ENCODE data around the gene TRPV4.

Gene TRPV4

DNA sequence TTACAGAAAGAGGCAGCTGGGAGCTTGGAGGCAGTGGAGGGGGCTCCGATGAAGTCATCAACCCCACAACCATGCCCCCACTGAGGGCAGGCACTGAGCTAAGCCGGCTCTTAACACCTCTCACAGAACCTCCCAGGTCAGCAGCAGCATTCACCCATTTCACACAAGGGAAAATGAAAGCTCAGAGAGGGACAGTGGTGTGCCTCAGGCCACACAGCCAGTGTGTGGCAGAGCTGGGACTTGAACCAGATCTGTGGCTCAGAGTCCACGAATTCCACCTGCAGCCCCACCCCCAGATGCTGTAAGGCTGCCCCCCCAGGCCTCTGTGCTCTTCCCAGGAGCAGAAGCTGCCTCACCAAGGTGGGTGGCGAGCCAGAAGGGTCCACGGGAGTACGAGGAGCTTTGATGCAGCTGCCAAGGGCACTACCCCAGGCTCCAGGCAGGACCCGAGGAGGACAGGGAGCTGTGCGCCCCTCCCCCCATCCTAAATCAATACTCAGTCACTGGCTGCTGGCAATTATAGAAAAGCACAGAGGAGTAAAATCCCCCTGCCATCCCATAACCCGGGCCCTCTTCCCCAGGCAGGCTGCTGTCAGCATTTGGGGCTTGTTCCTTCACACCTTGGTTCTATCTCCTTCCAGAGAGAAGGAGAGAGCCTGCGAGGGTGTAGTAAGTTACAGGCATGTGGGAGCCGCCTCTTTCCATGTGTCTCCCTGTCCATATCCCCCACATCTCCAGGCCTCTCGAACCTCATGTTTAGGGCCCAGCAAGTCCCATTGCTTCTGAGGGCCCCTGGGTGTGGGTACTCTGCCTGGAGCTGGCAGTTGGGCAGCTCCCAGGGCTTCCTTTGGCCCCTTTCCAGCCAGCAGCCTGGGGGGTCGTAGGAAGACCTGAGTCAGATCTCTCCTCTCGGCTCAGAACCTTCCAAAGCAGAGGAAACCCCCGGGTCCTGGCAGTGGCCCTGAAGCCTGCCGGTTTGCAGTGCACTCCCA, 72.0 kb downstream of the TRPV4 start:
- peak; percentile 18 for DNase-seq

DNA sequence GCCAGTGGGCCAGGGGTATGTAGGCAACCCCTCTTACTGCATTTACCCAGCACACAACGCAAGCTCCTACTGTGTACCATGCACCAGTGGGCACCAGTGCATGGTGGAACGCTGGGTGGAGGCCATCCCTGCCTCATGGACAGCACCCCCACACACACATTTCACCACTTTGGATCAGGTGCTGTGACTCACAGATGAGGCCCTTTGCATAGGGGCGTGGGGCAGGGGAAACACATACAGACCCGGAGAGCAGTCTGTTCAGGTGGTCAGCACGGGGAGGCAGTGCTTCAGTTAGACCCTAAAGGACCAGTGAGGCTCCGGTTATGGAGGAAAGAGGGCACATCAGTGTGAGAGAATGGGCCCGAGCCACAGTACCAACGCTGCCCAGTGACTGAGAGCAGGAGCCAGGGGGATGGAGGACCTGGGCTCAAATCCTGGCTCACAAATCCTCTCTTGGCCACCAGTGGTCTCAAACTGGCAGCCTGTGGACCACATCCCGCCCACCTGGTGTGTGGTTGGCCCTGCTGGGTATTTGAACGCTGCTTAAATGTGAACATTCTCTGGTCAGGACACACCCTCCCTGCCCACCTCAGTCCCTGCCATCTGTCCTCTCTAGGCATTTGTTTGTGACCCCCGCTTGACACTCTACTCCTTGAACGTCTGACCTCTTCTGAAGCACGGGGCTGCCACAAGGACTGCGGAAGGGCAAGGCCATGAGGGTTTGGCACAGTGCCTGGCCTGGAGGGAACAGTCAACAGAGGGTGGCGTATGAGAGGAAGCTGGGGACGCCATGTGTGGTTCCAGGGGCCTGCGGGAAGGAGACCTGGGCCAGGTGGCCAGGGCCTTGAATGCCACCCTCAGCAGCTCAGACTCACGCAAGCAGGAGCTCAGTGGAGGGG, 72.9 kb downstream of the TRPV4 start:
- DNase-seq = peak; percentile 39

DNA sequence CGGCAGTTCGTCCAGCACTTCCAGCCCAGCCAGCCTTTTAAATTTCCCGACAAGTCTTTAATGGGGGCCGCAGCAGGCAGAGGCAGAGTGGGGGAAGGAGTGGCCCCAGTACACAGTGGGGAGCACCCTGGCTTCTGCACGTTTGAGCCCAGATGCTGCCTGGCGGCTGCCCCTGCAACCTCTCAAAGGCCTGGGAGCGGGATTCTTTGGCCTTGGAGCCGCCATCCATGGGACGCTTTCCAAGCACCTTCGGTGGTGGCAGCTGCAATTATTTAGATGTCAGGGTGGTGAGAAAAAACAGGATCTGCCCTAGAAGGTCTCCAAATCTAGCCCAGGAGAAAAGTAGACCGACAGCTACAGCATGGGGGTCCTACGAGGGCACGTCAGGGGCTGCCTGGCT, 73.6 kb downstream of the TRPV4 start:
- DNase-seq = peak; percentile 14

DNA sequence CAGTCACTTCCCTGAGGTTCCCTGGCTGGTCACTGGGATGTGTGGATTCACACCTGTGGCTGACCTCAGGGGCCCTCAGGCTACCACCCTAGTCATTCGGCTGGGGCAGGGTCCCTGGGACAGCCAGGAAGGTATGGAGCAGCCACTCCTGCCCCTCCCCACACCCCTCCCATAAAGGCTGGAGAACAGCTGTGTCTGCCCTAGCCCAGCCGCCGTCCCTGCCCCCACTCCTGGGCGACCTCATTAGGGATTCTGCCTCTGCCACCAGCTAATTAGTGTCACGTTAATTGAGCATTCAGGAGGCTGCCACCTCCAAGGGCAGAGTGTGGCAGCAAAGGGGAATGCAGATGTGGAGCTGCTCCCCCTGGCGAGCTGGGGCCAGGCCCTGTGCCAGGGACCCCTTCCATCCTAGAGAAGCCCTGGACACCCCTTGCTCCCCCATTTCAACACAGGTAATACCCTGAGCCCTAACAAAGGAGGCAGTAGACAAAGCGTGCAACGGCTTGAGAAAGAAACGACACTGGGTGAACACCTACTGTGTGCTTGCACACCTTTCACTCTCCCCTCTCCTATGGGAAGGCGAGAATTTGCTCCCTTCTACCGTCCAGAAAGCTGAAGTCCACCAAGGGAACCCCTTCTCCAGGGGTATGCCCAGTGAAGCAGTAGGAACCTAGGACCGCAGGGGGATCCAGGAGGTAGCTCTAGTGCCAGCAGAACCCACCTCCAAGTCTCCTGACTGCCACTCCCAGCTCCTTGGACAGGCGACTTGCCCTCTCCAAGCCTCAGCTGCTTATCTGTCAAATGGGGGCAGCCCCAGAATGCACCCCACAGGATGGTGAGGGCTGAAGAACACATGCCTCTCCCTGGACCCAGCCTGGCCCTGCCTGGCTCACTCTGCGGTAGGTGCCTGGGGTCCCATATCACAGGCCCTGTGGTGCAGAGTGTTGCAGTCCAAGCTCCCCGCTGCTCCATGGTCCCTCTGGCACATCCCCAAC, 74.5 kb downstream of the TRPV4 start:
- DNase-seq = peak; percentile 12

DNA sequence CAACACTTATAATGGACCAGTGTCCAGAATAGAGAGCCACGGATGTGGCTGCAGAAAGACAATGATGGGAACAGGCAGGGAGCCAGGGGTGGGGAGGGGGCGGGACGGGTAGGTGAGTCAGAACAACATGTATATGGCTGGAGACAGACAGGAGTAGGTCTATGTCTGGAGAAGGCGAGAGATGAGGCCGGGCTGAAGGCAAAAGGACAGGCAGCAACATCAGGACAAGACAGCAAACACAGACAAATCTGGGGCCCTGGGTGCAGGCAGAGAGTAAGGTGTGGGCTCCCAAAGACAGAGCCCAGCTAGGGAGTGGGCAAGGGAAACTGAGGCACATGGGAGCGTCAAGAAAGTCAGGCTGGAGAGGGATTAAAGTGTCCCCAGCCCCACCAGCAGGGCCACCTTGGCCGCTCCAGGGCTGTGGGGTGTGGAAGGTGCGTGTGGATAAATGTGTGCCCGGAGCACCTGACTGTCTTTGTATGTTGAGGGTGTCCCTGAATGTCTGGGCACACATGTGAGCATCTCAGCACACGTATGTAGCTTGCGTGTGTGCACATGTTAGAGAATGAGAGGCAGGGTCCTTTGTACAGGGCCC, 75.4 kb downstream of the TRPV4 start:
- DNase-seq = peak; percentile 7

DNA sequence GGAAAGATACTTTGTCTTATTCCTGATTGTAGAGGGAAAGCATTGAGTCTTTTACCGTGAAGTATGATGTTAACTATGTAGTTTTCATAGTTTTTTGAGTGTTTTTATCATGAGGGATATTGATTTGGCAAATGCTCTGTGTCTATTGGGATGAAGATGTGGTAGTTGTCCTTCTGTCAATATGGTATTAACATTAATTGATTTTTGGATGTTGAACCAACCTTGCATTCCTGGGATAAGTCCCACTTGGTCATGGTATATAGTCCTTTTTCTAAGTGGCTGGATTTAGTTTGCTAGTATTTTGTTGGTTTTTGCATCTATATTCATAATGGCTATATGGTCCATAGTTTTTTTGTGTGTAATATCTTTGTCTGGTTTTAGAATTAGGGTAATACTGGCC, 76.7 kb downstream of the TRPV4 start:
- no peak for DNase-seq

DNA sequence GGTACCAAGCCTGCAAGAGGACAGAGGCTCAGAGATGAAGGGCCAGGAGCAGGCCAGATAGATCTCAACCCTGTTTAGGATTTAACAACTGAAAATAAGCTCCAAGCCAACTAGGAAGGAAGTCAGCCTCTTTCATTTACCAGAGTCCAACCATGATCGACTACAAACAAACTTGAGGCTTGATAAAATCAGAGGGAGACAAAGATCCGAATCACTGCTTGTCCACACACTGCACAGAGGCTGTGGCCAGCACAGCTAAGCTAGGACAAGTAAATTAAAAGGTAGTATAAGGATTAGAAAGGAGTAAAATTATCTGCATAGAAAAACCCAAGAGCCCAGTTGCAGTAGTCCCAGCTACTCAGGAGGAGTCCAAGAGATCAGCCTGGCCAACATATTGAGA, 79.2 kb downstream of the TRPV4 start:
- DNase-seq = no peak

DNA sequence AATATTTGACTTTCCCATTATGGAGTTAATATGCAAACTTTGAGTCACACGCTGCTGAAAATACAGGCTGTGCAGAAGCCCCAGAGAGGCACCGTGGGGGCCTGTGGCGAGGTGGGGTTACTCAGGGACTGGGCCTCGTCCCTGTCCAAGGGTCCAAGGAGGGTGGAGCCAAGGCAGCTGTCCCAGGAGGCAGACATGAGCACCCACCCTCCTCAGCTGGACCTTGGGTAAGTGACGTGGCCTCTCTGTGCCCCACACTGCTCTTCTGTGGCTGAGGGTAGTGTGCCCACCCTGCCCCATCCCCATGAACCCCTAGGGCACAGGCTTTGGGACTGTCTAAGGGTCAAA, 80.2 kb downstream of the TRPV4 start:
- DNase-seq = peak; percentile 4

DNA sequence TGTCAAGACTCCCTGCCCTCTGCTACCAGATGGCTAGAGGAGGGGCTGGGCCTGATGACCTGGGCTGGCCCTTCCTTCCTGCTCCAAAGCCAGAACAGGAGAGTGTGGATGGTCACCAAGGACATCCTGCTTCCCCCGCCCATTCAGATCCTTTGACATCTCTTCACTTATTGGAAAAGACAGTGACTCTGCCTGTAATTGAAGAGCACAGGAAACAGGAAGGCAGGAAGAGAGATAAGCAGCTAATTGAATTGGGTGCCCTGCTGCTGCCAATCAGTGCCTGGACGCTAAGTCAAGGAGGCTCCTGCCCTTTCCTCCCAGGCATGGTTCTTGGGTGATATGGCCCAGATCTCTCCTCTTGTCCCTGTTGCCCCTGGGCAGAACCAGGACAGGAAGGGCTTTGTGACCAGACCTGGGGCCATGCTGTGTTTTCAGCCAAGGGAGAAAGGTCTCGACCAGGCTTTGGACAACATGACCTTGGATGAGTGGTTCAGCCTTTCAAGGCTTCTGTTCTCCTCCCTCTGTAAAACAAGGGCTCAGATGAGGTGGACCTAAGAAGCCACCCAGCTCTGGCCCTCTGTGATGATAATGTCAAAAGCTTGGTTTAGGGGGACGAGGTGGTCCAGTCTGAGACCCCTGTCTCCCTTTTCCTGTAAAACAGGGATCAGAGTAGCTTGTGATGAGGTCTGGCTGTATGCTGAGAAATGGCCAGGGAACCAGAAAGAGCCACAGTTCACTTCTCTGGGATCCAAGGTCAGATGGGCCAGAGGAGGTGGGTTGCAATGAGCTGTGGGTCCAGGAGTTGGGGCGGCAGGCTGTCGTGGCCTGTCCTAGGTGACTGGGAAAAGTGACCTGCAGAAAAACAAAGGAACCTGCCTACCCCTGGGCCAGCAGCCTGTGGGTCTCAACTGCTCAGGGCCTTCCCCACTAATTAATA, 80.8 kb downstream of the TRPV4 start:
- DNase-seq = peak; percentile 5

DNA sequence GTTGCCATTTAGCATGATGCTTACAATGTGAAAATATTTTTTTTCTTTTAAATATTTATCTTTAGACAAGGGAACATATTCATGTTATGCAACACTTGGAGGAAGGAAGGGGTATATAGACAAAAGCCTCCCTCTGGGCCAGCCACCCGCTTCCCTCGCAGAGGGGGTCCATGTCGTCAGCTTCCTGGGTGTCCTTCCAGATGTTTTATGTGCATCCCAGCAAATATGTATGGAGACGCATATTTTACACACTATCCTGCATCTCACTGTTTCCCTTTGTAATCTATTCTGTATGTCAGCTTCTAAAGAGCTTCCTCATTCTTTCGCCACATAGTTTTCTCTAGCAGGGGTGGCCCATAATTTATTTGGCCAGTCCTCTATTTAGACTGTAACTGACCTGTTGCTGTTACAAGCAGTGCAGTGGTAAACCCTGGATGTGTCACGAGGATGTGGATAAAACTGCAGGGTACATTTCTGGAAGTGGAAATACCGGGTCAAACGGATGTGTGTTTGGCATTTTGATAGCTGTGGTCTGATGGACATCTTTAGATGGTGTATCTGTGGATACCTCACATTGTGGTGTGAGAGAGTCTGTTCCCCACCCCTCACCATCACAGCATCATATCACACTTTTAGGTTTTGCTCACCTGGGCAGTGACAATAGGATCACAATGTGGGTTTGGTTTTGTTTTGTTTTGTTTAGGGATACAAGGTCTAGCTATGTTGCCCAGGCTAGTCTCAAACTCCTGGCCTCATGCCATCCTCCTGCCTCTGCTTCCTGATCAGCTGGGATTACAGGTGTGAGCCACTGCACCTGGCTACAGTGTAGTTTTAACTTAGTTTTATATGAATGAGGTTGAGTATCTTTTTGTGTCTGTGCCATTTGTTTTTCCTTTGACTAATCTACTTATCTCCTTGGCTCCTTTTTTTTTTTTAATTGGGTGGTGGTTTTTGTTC, 87.9 kb downstream of the TRPV4 start:
- DNase-seq = peak; percentile 13

DNA sequence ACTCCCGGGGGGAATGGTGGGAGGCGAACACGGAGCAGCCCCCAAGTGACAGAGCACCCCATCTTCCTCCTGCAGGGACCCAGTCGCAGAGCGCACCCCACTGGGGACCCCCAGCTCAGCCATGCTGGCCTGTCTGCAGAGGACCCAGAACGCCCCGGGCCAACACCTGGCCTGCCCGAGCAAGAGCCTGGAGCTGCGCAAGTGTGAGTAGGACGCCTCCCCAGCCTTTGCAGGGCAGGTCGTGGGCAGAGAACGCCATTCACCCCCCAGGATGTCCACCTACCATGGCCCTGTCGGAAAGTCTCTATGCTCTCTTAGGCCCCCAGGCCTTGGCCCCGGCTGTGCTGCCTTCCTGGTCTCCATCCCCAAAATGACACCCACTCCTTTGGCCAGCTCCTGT, 89.2 kb downstream of the TRPV4 start:
- DNase-seq = peak; percentile 12

DNA sequence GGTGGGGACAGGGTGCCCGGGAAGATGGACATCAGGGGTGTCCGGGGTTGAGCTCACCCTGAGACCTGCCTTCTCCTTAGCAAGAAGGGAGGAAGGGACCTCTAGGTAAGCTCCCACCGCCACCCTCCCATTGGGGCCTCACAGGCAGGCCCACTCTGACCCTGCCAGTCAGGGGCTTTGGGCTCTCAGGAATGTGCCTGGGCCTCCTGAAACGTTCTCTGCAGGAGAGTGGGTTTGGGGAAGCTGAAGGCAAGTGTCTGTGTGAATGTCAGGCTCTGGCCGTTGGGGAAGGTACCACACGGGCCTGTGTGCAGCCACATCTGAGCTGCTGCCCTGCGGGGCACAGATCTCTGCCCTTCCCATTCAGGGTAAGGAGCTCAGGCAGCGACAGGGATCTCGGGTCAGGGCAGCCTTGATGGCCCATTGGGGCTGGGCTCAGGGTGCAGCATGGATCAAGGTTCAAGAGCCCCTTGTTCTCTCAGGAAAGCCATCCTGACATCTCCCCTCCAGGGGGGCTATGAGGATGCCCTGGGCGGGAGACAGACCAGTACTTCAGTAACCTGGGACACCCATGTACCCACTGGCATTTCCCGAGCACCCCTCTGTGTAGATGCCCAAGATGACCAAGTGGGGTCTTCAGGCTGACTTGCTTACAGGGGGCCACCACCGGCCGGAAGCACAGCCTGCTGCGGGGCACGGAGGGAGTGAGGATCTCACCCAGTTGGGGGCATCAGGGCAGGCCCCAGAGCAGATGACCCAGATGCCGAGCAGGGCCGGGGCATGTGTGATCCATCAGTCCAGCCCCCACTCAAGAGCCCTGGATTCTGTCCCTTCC, 89.9 kb downstream of the TRPV4 start:
- DNase-seq = peak; percentile 5

DNA sequence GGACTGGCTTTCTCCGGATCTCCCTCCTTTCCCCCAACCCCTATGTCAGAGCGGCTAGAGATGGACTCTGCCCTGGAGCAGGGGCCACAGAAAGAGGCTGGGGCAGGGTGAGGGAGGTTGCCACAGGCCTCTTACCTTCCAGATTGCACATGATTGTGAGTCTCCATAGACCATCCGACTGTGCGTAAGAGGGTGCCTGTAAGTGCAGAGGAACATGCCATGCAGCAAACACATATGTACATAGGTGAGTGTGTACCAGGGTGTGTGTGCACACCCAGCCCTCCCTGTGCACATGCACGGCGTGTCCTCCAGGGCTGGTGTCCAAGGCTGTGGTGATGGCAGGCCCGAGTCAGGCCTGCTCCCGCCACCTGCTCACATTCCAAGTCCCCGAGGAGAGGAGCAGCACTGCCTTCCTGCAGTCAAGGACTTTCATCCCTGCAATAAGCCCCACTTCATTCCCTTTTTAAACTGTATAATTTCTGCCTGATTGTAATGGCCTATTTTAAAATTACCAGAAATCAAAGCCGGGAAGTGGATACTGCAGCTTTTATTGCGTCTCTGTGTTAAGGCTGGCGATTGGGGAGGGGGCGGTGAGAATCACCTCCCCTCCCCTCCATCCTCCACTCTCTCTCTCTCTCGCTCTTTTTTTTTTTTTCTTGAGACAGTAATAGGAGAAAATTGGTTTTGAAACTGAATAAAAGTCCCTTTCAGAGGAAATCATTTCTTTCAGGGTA, 91.1 kb downstream of the TRPV4 start:
- peak; percentile 6 for DNase-seq

DNA sequence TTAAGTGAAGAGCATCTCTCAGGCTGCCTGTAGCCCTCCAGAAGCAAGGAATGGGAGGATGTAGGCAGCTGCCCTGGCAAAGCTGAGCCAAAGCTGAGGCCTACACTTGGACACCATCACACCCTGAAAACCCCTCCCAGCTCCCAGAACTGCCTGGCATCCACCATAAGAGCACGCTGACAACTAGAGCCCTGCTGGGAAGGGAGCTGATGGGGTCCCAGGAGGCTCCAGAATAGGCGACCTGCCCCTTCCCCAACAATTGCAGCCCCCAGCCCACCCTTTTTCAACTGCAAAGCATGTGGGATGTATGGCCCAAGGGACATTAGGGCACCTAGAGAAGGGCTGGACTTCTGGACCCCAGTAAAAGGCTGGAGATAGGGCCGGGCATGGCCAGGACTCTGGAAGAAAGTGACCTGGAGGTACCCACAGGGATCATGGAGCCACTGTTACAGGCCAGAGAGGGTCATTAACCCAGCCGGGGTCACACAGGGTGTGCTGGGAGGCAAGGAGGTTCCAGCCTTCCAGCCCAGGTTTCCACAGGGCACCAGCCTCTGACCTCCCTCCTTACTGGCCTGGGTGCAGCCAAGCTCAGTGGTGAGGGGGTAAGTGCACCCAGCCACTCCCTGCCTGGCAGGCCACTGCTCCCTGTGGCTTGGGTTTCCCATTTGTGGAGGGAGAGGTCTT, 91.8 kb downstream of the TRPV4 start:
- DNase-seq = peak; percentile 11

DNA sequence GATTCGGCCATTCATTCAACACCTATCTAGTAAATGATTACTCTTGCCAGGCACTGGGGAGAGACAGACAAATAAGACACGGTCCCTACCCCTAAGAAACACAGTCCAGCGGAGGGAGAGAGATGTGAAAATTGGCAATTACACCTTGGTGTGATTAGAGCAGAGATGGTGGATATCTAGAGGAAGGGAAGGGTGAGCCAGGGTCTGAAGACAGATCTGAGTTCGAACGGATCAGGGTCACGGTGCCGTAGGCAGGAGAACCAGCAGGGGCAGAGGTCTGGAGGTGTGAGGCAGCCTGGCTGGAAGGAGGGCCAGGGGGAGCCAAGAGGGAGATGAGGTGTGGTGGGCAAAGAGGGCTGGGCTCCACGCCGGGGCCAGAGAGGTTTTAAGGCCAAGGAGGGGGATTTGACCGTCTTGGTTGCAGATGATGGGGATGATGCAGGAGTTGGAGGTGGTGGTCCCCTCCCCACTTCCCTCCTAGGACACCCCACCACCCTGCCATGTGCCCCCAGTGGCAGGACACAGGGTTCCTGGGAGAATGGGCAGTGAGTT, 92.4 kb downstream of the TRPV4 start:
- peak; percentile 4 for DNase-seq

DNA sequence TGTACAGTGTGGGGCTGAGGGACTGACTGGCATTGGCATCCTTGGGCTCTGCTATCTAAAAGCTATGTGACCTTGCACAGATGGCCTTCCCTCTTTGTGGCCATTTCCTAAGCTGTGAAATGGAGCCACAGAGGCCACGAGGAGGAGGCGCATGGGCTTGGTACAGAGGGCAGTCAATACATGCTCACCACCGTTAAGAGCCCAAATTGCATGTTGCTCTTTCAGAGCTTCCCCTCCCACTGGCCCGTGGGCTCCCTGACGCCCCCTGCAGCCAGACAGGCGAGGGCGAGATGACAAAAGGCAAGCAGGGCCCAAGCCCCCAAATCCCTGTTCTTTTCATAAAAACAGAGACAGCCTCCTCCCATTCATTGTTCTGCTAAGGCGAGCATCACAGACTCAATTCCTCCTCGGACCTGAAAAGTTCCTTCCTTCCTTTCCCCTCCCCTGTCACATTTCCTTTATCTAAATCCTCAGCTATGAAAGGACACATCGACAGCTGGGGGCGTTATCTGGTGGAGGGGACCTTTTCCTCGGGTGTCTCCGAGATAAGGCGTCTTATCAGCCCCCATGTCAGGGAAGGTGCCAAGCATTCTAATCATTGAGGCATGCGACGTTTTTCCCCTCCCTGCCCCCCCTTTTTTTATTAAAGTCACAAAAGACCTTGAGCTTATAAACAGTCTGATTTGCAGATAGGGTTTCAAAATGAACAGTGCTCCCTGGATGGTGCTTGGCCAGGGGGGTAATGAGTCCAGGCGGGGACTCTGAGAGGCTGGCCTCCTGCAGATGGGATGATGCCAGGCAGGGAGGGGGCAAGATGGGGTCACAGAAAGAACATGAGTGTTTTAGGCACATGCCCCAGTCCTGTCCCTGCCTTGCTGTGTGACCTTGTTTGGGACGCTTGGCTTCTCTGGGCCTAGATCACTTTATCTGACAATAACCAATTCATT, 93.2 kb downstream of the TRPV4 start:
- DNase-seq = peak; percentile 8

Measured in femur (tissue), 1 donor.